MG63 (cell line): Measurements from ENCODE around the gene GALNT10. TPM values are rescaled to one million over a fixed set of nuclear protein-coding genes. Genes with fewer than 3 reads are reported as not detected.

Source experiments
- DNase-seq: peaks from one replicate; pipeline ENCODE4 v3.0.0-alpha.2; 2020
- H3K27me3 ChIP-seq: fragments of 250-450 bp; sonication (Bioruptor Pico); 2 replicates; pipeline ENCODE4 v1.5.1; 2020; ENCODE audit warnings: mild to moderate bottlenecking, moderate library complexity
- H3K36me3 ChIP-seq: fragments of 250-450 bp; sonication (Bioruptor Pico); 2 replicates; pipeline ENCODE4 v1.5.1; 2020; ENCODE audit warnings: mild to moderate bottlenecking, moderate library complexity
- H3K4me3 ChIP-seq: fragments of 250-450 bp; sonication (Bioruptor Pico); 2 replicates; pipeline ENCODE4 v1.5.1; 2020; ENCODE audit warnings: mild to moderate bottlenecking, moderate library complexity
- H3K9me3 ChIP-seq: fragments of 250-450 bp; sonication (Bioruptor Pico); 2 replicates; pipeline ENCODE4 v1.5.1; 2020; ENCODE audit warnings: mild to moderate bottlenecking, moderate library complexity
- total RNA-seq: library from RNA; depleted of rRNA; stranded (reverse); fragments of >200 nt; shearing (Covaris generic); gene quantifications from 2 replicates; pipeline ENCODE4 v1.2.3, GENCODE V29; 2014; ENCODE audit warnings: low replicate concordance

GALNT10 gene
- total RNA-seq, 1 experiment from 2014 or later, result 26.3 TPM

GRCh38 chr5:154329519-154330040, 139.0 kb downstream of the GALNT10 start:
- H3K36me3 ChIP-seq, result no peaks in the 10 kb centered on the region
- H3K27me3 ChIP-seq, result no peaks in the 10 kb centered on the region
- no peaks in the 10 kb centered on the region for H3K9me3 ChIP-seq
- no peak for DNase-seq
- no peak overlapping the region for H3K4me3 ChIP-seq

- H3K36me3 ChIP-seq, result no peaks in the 10 kb centered on the region
These were observed 139.6 kb downstream of the GALNT10 start for GRCh38 chr5:154330097-154330667.

GRCh38 chr5:154331232-154331631, 140.7 kb downstream of the GALNT10 start:
- H3K27me3 ChIP-seq, result no peaks in the 10 kb centered on the region
- H3K36me3 ChIP-seq, result no peaks in the 10 kb centered on the region
- no peaks in the 10 kb centered on the region for H3K9me3 ChIP-seq
- no peak for DNase-seq
- no peak overlapping the region for H3K4me3 ChIP-seq

More at GRCh38 chr5:154330097-154330667, 139.6 kb downstream of the GALNT10 start:
- Histone ChIP-seq H3K27me3 (no peaks in the 10 kb centered on the region), H3K4me3 (no peak overlapping the region), H3K9me3 (no peaks in the 10 kb centered on the region)
- DNase-seq, result no peak

GRCh38 chr5:154331924-154332323, 141.4 kb downstream of the GALNT10 start:
- no peak for DNase-seq
- Histone ChIP-seq H3K36me3 (no peaks in the 10 kb centered on the region), H3K27me3 (no peaks in the 10 kb centered on the region), H3K4me3 (no peak overlapping the region), H3K9me3 (no peaks in the 10 kb centered on the region)

GRCh38 chr5:154332451-154332850, 141.9 kb downstream of the GALNT10 start:
- H3K9me3 ChIP-seq, result no peaks in the 10 kb centered on the region
- DNase-seq, result no peak
- H3K36me3 ChIP-seq, result no peaks in the 10 kb centered on the region
- H3K27me3 ChIP-seq, result no peaks in the 10 kb centered on the region
- no peak overlapping the region for H3K4me3 ChIP-seq

- H3K36me3 ChIP-seq, result no peaks in the 10 kb centered on the region
- no peaks in the 10 kb centered on the region for H3K27me3 ChIP-seq
- no peaks in the 10 kb centered on the region for H3K9me3 ChIP-seq
- DNase-seq, result no peak
- no peak overlapping the region for H3K4me3 ChIP-seq
These were observed 142.5 kb downstream of the GALNT10 start for GRCh38 chr5:154333016-154333415.

- Histone ChIP-seq H3K9me3 (no peaks in the 10 kb centered on the region), H3K27me3 (no peaks in the 10 kb centered on the region), H3K36me3 (no peaks in the 10 kb centered on the region), H3K4me3 (no peak overlapping the region)
- DNase-seq, result no peak
These were observed 144.0 kb downstream of the GALNT10 start for GRCh38 chr5:154334406-154335064.

GRCh38 chr5:154335065-154335448, 144.5 kb downstream of the GALNT10 start:
- H3K9me3 ChIP-seq, result no peaks in the 10 kb centered on the region
- H3K4me3 ChIP-seq, result no peak overlapping the region
- no peaks in the 10 kb centered on the region for H3K27me3 ChIP-seq
- no peaks in the 10 kb centered on the region for H3K36me3 ChIP-seq
- DNase-seq, result no peak

GRCh38 chr5:154341620-154342019, 151.1 kb downstream of the GALNT10 start:
- Histone ChIP-seq H3K4me3 (no peak overlapping the region), H3K9me3 (no peaks in the 10 kb centered on the region), H3K36me3 (no peaks in the 10 kb centered on the region), H3K27me3 (no peaks in the 10 kb centered on the region)
- no peak for DNase-seq

- Histone ChIP-seq H3K36me3 (no peaks in the 10 kb centered on the region), H3K27me3 (no peaks in the 10 kb centered on the region), H3K4me3 (no peak overlapping the region), H3K9me3 (no peaks in the 10 kb centered on the region)
- no peak for DNase-seq
These were observed 151.7 kb downstream of the GALNT10 start for GRCh38 chr5:154342211-154342610.

- Histone ChIP-seq H3K4me3 (no peak overlapping the region), H3K27me3 (no peaks in the 10 kb centered on the region), H3K36me3 (no peaks in the 10 kb centered on the region), H3K9me3 (no peaks in the 10 kb centered on the region)
- no peak for DNase-seq
These were observed 152.4 kb downstream of the GALNT10 start for GRCh38 chr5:154342963-154343362.

GRCh38 chr5:154344461-154344860, 153.9 kb downstream of the GALNT10 start:
- no peaks in the 10 kb centered on the region for H3K36me3 ChIP-seq
- no peak overlapping the region for H3K4me3 ChIP-seq
- no peaks in the 10 kb centered on the region for H3K9me3 ChIP-seq
- H3K27me3 ChIP-seq, result no peaks in the 10 kb centered on the region
- no peak for DNase-seq

- Histone ChIP-seq H3K4me3 (no peak overlapping the region), H3K36me3 (no peaks in the 10 kb centered on the region), H3K27me3 (no peaks in the 10 kb centered on the region), H3K9me3 (no peaks in the 10 kb centered on the region)
- DNase-seq, result no peak
These were observed 154.9 kb downstream of the GALNT10 start for GRCh38 chr5:154345255-154345952.

GRCh38 chr5:154346427-154346826, 155.9 kb downstream of the GALNT10 start:
- Histone ChIP-seq H3K36me3 (no peaks in the 10 kb centered on the region), H3K27me3 (no peaks in the 10 kb centered on the region), H3K9me3 (no peaks in the 10 kb centered on the region), H3K4me3 (no peak overlapping the region)
- no peak for DNase-seq

GRCh38 chr5:154349626-154350264, 159.2 kb downstream of the GALNT10 start:
- H3K36me3 ChIP-seq, result no peaks in the 10 kb centered on the region
- no peaks in the 10 kb centered on the region for H3K9me3 ChIP-seq
- H3K27me3 ChIP-seq, result no peaks in the 10 kb centered on the region
- DNase-seq, result no peak
- no peak overlapping the region for H3K4me3 ChIP-seq

- DNase-seq, result no peak
- Histone ChIP-seq H3K4me3 (no peak overlapping the region), H3K27me3 (no peaks in the 10 kb centered on the region), H3K9me3 (no peaks in the 10 kb centered on the region), H3K36me3 (no peaks in the 10 kb centered on the region)
These were observed 160.6 kb downstream of the GALNT10 start for GRCh38 chr5:154351141-154351540.

- DNase-seq, result no peak
- Histone ChIP-seq H3K36me3 (no peaks in the 10 kb centered on the region), H3K9me3 (no peaks in the 10 kb centered on the region), H3K4me3 (no peak overlapping the region), H3K27me3 (no peaks in the 10 kb centered on the region)
These were observed 161.0 kb downstream of the GALNT10 start for GRCh38 chr5:154351566-154351965.
